ENCODE measurements around the gene LONP1.

The LONP1 gene

DNA sequence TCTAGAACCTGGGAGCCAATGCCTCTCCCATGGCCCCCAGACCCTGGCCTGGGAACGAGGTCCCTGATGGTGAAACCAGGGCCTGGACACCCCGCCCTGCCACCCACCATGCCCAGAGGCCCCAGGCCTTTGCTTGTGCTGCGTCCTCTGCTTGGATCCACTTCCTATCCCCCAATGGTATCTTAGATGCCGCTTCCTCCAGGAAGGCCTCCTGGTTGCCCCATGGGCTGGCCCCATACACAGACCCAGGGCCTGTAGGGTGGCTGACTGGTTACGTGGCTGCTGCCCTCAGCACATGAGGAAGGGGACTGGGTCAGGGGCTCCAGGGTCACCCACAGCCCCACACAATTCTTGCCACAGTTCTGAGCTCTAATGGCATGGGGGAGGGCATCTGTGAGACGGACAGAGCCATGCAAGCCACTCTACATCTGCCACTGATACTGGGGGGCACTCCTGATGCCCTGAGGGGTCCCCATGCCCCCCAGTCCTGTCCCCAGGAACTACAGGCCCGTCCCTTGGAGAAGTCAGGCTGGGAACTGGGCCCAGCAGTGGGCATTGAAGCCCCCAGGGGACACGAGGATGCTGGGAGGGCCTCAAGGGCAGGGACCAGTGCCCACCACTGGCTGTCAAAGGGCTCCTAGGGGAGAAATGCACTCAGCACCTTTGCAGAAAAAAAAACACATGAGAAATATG lies 24.8 kb downstream of the LONP1 start:
- TF ChIP-seq, protein P1, sequence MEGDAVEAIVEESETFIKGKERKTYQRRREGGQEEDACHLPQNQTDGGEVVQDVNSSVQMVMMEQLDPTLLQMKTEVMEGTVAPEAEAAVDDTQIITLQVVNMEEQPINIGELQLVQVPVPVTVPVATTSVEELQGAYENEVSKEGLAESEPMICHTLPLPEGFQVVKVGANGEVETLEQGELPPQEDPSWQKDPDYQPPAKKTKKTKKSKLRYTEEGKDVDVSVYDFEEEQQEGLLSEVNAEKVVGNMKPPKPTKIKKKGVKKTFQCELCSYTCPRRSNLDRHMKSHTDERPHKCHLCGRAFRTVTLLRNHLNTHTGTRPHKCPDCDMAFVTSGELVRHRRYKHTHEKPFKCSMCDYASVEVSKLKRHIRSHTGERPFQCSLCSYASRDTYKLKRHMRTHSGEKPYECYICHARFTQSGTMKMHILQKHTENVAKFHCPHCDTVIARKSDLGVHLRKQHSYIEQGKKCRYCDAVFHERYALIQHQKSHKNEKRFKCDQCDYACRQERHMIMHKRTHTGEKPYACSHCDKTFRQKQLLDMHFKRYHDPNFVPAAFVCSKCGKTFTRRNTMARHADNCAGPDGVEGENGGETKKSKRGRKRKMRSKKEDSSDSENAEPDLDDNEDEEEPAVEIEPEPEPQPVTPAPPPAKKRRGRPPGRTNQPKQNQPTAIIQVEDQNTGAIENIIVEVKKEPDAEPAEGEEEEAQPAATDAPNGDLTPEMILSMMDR (IDR thresholded peaks at IDR 0.05; ENCODE audit: borderline replicate concordance, extremely low read depth, low read length, poor library complexity, severe bottlenecking) = no peak
- TF ChIP-seq EZH2 (IDR thresholded peaks at IDR 0.05; ENCODE audit: borderline replicate concordance, low read depth, low read length, severe bottlenecking) = no peak

DNA sequence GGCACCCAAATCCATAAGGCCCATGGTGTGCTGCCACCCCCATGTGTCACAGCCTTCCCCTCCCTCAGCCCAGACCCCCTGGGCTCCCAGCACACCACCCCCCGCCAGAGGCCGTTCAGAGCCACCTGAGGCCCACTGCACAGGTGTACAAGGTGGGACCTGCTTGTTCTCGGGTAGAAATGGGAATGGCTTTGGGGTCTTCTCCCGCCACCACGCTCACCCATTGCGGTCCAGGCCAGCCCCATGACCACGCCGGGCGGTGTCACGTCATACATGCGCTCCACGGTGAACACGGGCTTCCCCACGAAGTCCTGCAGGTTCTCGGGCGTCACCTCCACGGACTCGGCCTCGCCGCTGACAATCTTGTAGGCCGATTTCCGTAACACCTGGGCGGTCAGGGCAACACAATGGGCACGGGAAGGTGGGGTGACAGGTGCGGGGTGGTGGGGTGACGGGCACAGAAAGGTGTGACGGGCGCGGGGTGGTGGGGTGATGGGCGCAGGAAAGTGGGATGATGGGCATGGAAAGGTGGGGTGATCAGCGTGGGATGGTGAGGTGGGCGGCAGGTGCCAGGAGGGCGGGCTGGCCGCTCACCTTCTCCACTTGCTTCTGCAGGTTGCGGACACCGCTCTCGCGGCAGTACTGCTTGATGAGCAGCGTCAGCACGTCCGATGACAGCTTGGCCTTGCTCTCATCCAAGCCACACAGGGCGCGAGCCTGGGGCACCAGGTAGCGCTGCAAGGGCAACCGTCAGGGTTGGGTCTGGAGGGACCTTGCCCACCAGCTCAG lies 25.6 kb downstream of the LONP1 start:
- Histone ChIP-seq H4K20me1 (ENCODE audit: insufficient read depth, low read length) (peaks cover 89% of the 10 kb centered on the region), H3K27ac (ENCODE audit: low read length) (no peak overlapping the region), H2AFZ (ENCODE audit: low read depth, low read length) (no peak overlapping the region), H3K79me2 (ENCODE audit: insufficient read depth, low read length) (peaks cover 75% of the 10 kb centered on the region), H3K9ac (ENCODE audit: low read depth, low read length) (no peak overlapping the region), H3K4me1 (ENCODE audit: insufficient read depth, low read length) (peaks cover 30% of the 10 kb centered on the region), H3K27me3 (ENCODE audit: insufficient read depth, low read length, poor library complexity) (no peaks in the 10 kb centered on the region), H3K36me3 (ENCODE audit: insufficient read depth, low read length) (peaks cover 86% of the 10 kb centered on the region), H3K9me3 (ENCODE audit: insufficient read depth, low read length, severe bottlenecking) (no peaks in the 10 kb centered on the region), H3K4me3 (ENCODE audit: low read depth in 1 of 2, low read length in 2 of 2) (no peak overlapping the region), H3K4me2 (ENCODE audit: insufficient read depth, low read length) (no peak overlapping the region)
- DNase-seq = no peak
- no peak for ATAC-seq (ENCODE audit: insufficient read depth, low read depth)
- no peak for TF ChIP-seq EZH2 (IDR thresholded peaks at IDR 0.05; ENCODE audit: borderline replicate concordance, low read depth, low read length, severe bottlenecking)
- TF ChIP-seq, protein P1 (IDR thresholded peaks at IDR 0.05; ENCODE audit: borderline replicate concordance, extremely low read depth, low read length, poor library complexity, severe bottlenecking) = no peak

More for the DNA sequence above, 24.8 kb downstream of the LONP1 start:
- Histone ChIP-seq H3K9ac (ENCODE audit: low read depth, low read length) (no peak overlapping the region), H2AFZ (ENCODE audit: low read depth, low read length) (no peak overlapping the region), H3K27ac (ENCODE audit: low read length) (no peak overlapping the region), H3K4me2 (ENCODE audit: insufficient read depth, low read length) (no peak overlapping the region), H3K36me3 (ENCODE audit: insufficient read depth, low read length) (peaks cover 86% of the 10 kb centered on the region), H4K20me1 (ENCODE audit: insufficient read depth, low read length) (peaks cover 89% of the 10 kb centered on the region), H3K9me3 (ENCODE audit: insufficient read depth, low read length, severe bottlenecking) (no peaks in the 10 kb centered on the region), H3K27me3 (ENCODE audit: insufficient read depth, low read length, poor library complexity) (no peaks in the 10 kb centered on the region), H3K4me3 (ENCODE audit: low read depth in 1 of 2, low read length in 2 of 2) (no peak overlapping the region), H3K79me2 (ENCODE audit: insufficient read depth, low read length) (peaks cover 75% of the 10 kb centered on the region), H3K4me1 (ENCODE audit: insufficient read depth, low read length) (peaks cover 26% of the 10 kb centered on the region)
- ATAC-seq (ENCODE audit: insufficient read depth, low read depth) (no peak), DNase-seq (no peak)

DNA sequence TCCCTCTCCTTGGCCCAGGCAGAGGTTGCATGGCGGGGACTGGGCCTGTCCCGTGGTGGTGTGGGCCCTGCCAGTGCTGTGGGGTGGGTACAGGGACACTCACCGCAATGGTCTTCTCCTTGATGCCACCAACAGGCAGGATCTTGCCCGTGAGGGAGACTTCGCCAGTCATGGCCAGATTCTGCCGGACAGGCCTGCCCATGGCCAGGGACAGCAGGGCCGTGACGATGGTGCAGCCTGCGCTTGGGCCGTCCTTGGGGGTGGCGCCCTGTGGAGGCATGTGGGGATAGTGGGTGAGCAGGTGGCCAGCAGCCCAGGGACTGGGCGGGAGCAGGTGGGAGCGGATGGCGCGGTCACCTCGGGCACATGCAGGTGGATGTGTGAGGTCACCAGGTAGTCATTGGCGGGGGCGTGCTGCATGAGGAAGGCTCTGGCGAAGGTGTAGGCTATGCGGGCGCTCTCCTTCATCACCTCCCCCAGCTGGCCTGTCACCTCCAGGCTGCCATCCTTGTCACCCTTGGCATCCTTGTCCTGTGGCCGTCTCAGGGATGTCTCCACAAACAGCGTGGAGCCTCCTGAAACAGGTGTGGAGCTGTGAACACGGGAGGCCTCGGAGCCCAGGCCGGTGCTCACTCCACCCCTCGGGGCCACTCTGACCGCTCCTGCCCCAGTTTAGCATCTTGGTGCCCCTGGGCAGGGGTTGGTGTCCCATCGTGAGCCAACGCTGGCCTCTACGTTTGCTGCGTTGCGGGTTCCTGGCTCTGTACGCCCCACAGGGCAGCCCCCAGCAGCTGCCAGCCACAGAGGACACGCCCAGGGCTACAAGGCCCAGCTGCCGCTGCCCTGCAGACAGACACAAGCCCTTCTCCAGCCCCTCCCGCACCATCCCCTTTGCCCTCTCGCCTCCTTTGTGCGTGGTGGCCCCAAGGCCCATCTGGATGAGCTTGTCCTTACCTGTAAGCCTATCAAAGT lies 26.5 kb downstream of the LONP1 start:
- no peak overlapping the region for H3K27ac ChIP-seq (ENCODE audit: low read length)
- ATAC-seq (ENCODE audit: insufficient read depth, low read depth) (no peak), DNase-seq (no peak)
- no peaks in the 10 kb centered on the region for H3K9me3 ChIP-seq (ENCODE audit: insufficient read depth, low read length, severe bottlenecking)
- no peak overlapping the region for H3K4me3 ChIP-seq (ENCODE audit: low read depth in 1 of 2, low read length in 2 of 2)
- H4K20me1 ChIP-seq (ENCODE audit: insufficient read depth, low read length) = peaks cover 80% of the 10 kb centered on the region
- H3K79me2 ChIP-seq (ENCODE audit: insufficient read depth, low read length) = peaks cover 71% of the 10 kb centered on the region
- H3K4me1 ChIP-seq (ENCODE audit: insufficient read depth, low read length) = peaks cover 30% of the 10 kb centered on the region
- H3K4me2 ChIP-seq (ENCODE audit: insufficient read depth, low read length) = peak overlapping the region; percentile 86; the same call in 1 of the 2 replicates
- no peaks in the 10 kb centered on the region for H3K27me3 ChIP-seq (ENCODE audit: insufficient read depth, low read length, poor library complexity)
- H2AFZ ChIP-seq (ENCODE audit: low read depth, low read length) = no peak overlapping the region
- H3K9ac ChIP-seq (ENCODE audit: low read depth, low read length) = peak overlapping the region; percentile 18
- TF ChIP-seq, protein P1 (IDR thresholded peaks at IDR 0.05; ENCODE audit: borderline replicate concordance, extremely low read depth, low read length, poor library complexity, severe bottlenecking) = no peak
- TF ChIP-seq EZH2 (IDR thresholded peaks at IDR 0.05; ENCODE audit: borderline replicate concordance, low read depth, low read length, severe bottlenecking) = no peak
- H3K36me3 ChIP-seq (ENCODE audit: insufficient read depth, low read length) = peaks cover 78% of the 10 kb centered on the region
